Lower leg skin (tissue), 3 donors: ENCODE results near the gene PSMA1.

Experiments used
- CTCF ChIP-seq, 3 donors: fragments of 450-650 bp; IDR thresholded peaks; one replicate each; pipeline ENCODE4 v1.5.1; 2016; ENCODE audit warnings: antibody characterized with exemption in 3 of 3, mild to moderate bottlenecking in 3 of 3, moderate library complexity in 2 of 3
- POLR2A ChIP-seq, 2 donors: fragments of 450-650 bp; IDR thresholded peaks; one replicate each; pipeline ENCODE4 v1.6.1; 2016 to 2017; ENCODE audit warnings: antibody characterized with exemption in 2 of 2, mild to moderate bottlenecking in 1 of 2, moderate library complexity in 1 of 2

- TF ChIP-seq POLR2A (IDR thresholded peaks at IDR 0.05) (no peak), CTCF (IDR thresholded peaks at IDR 0.05) (no peak)
Measured at GRCh38 chr11:14519597-14519916, 629 bp downstream of the PSMA1 start.
